Hematopoietic multipotent progenitor cell treated with erythropoietin and hydrocortisone succinate and interleukin-3 and kit ligand, for 8 days (in vitro differentiated cells): ENCODE measurements around the gene GPR119.
"Not testable (repeated sequence)": the region's sequence is repeated elsewhere in the genome, so short reads cannot be mapped to it uniquely, and the experiment has no call there.

ENCODE experiments used
- DNase-seq: peaks from one replicate; pipeline ENCODE4 v3.0.0-alpha.2; 2015

The GPR119 gene

DNA sequence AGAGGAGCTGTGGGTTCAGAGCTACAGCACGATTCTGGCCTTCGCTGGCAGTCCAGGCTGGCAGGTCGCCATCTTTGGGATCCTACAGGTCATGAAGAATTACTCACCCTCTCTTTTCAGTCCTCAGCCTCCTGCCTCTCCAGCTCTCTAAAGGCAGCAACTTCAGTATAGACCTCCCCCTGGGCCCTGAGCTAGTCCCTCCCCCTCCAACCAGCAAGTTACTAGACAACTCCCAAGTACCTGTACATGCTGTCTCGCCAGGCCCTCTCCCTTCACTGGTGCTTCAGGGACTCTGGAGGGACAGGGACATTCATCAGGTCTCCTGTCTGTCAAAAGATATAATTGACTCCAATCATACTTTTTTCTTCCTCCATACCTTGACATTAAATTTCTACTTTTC is at the start of gene GPR119:
TSS of gene GPR119 (minus strand) at position 155 of the 400 bp plus-strand sequence. CDS start 227 bp downstream, outside the sequence.
- no peak for DNase-seq

DNA sequence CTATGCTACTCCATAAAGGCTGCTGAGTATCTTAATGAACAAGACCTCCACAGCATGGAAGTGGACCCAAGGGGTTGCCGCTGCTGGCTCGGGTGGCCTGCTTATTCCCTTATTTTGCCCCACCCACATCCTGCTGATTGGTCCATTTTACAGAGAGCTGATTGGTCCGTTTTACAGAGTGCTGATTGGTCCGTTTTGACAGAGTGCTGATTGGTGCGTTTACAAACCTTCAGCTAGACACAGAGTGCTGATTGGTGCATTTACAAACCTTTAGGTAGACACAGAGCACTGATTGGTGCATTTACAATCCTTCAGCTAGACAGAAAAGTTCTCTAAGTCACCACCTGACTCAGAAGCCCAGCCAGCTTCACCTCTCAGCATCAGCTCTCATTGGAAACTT is 43.8 kb upstream of the GPR119 start:
- DNase-seq = not testable (repeated sequence)

DNA sequence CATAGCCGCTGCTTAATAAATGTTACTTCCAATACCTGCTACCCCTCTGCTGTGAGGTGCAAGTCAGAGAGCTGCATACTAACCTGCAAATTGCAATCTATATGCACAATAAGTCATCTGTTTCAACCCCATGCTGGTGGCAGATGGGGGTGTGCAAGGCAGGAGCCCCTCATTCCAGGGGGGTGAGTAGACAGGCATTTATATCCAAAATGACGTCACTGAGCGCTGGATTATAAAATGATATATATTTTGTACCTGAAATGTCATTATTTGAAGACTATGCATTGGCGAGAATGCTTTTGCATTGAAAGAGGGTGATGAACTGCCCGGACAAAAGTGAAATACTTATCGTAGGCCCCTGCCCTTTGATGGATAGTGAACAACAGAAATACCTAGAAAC is 41.1 kb upstream of the GPR119 start:
- DNase-seq = no peak

DNA sequence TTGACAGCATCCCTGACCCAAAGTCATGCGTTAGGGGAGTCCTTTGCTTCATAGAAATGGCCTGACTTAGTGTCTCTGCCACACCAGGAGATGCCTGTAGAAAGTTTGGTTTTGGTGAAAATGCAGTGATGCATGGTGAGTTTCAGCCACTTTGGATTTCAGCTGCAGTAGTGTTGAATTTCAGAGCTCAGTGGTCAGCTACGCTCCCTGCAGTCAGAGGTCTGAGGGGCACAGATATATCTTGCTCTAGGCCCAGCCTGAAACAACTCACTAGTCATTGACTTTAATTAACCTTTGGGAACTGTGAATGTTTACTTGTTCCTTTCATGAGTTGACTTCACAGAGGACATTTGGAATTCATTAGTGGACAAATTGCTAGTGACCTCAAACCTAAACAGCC is 33.8 kb upstream of the GPR119 start:
- no peak for DNase-seq

DNA sequence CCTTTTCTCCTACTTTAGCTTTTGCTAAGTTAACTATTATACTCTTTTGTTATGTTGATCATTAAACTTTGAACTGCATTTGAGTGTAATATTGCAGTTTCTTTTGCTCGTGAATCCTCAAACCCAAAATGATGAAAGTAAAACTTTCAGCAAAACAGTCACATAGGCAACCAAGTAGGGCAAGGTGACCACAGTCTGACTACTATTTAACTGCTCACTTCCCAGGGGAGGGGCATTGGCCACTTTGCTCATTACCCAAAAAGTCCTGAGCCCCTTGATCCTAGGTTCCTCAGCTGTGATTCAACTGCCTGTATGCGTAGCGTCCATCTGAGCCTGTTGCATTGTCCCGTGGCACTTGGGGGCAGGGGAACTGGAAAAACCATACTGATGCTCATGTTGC is 33.3 kb upstream of the GPR119 start:
- DNase-seq = no peak

DNA sequence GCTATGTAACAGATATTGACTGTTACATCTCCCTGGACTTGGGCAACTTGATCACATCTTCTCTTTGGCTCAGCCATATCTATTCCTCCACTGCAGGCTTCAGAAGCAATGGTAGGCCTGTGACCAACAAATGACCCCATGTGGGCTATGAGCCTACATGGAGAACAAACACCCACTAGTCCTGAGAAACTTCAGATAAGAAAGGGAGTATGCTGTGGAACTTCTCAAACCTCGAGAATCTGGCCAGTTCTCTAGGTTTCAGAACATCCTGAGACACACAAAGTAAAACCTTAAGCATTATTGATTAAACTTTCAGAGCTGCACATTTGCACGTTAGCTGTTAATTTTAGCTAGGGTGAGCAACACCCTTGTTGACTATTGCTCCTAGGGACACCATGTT is 32.6 kb upstream of the GPR119 start:
- DNase-seq = no peak

DNA sequence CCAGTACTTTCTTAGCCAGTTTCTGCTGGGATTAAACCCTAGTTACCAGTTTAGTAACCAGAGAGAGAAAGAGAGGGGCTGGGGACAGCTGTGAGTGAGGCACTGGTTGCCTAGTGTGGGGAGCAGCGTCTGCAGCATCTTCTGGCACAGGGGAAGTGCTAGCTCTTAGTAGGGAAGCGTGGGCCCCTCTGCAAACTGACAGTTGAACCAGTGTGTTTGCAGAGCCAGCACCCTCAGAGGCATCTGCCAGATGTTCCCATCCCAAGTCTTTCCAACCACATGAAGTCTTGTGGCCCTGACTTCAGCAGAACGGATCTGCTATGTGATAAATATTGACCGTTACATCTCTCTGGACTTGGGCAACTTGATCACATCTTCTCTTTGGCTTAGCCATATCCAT is 31.3 kb upstream of the GPR119 start:
- DNase-seq = no peak

DNA sequence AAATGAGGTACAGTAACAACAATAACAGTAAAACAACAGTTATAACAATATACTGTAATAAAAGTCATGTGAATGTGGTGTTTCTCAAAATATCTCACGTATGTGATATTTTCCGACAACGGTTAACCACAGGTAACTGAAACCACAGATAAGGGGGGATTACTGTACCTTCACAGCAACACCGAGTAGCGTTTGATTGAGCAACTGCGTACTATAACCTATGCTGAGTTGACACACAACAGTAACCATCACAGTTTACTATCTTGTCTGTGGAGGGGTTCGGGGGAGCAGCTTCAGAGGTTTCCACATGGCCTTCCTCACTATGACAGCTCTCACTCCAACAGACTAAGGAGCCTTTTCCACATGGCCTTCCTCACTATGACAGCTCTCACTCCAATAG is 29.7 kb upstream of the GPR119 start:
- no peak for DNase-seq

DNA sequence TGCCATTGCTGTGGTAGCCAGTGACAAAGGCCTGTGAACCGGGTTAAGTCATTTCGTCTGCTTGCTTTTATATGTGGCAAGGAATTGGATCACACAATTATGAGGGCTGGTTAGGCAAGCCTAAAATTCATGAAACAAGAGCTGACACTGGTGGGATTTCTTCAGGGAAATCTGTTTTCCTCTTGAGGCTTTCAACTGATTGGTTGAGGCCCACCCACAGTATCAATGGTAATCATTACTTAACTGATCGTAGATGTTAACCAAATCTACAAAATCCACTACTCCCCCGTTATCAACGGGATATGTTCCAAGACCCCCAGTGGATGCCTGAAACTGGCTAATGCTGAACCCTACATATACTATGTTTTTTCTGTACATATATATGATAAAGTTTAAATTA is 29.3 kb upstream of the GPR119 start:
- no peak for DNase-seq

DNA sequence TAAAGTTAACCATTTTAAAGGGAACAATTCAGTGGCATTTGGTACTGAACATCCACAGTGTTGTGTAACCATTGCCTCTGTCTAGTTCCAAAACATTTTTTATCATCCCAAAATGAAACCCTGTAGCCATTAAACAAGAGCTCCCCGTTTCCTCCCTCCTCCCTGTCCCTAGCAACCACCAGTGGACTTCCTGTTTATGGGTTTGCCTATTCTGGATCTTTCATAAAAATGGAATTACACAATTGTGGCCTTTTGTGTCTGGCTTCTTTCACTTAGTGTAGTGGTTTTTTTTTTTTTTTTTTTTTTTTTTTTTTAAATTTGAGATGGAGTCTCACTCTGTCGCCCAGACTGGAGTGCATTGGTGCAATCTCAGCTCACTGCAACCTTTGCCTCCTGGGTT is 27.9 kb upstream of the GPR119 start:
- no peak for DNase-seq

DNA sequence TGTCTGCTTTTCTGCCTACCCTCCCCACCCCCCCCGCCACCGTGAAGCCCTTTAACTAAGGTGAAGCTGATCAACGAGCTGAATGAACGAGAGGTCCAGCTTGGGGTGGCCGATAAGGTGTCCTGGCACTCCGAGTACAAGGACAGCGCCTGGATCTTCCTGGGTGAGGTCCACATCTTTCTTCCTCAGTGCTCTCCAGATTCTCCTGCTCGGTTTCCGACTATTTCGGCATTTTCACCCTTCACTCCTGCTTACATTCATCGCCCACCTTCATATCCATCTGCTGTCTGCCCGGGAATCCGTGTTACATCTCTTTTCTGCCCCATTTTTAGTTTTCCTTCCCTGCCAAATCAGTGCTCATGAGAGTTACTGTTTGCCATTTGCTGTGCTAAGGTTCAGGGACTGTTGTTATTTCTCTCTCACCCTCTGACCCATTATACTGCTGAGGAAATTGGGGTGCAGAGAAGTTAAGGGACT is 16.8 kb upstream of the GPR119 start:
- no peak for DNase-seq

DNA sequence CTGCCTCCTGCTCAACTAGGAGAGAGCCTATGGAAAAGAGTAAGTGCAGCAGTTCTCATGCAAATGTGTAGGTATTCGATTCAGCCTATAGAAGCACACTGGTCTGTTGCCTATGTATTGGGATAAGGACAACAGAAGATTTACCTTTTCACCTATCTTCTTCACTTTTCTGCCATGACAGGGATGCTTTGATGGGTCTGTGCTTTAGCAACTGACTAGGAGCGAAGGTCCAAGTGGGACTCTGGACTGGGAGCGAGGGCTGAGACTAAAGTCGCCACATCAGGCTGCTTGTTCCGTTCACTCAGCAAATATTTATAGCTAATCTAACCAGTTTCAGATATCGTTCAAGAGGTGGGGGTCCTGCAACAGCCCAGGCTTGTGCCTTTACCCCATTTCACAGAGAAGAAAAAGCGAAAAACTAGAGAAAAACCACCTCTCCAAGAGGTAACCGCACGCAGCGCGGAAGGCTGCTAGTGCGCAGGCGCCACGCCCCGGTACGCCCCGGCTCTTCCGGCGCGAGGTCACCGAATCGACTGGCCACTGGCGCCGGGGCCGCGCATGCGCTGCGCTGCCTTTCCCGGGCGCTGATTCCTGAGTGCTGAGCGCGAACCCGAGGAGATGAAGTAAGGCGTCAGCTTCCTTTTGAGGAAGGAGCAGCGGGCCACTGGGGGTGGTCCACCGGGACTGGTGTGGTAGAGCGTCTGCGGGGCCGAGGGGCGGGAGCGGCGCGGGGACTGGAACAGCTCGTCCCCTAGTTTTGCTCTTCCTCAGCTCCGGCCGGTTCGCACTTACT is 16.1 kb upstream of the GPR119 start, which contains the start of gene RBMX2:
TSS of gene RBMX2 (plus strand) at position 573 of the 793 bp plus-strand sequence. CDS start at position 619, 46 bp downstream.
- peak; percentile 76 for DNase-seq

DNA sequence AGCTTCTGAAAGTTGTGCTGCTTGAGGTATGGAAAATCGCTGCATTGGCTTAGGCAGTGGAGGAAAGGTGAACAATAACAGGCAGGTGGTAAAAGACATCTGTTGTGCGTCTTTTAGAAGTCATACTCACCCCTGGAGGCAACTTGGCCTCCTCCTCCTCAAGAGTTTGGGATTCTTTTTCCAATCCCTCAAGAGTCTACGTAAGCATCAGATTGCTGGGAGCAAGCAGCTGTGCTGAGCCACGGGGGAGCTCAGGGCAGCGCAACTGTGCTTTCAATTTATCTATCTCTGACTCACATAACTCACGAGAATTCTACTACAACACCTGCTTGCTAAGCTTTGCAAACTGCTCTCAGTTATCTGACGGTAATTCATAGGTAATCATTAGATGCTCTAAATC is 9.9 kb upstream of the GPR119 start:
- DNase-seq = no peak

DNA sequence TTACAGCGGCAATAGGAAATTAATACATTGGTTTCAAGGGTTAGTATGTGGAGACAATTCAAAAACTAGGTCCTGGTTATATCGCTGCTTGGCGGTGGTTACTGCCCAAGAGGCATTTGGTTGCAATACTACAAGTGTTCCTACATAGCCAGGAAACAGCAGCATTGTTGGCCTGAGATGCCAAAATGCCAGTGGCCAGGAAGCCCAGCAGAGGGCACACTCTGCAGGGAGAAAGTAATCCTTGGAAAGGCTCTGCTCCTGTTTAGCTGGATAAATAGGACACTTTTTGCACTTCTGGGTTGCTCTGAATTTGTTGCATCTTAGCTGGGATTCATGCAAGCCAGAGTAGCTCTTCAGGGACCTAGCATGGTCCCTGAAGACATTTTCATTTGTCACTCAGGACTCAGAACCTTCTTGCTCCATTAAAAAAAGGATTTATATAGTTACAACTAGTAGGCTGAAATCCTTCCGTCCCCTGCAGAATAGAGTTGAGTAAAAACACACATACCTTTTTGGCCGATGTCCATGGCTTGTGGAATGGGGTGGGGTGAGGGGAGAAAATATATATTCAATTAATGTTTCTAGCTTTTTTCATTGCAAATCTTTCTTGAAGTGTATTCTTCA is 8.1 kb upstream of the GPR119 start:
- DNase-seq = peak; percentile 18

DNA sequence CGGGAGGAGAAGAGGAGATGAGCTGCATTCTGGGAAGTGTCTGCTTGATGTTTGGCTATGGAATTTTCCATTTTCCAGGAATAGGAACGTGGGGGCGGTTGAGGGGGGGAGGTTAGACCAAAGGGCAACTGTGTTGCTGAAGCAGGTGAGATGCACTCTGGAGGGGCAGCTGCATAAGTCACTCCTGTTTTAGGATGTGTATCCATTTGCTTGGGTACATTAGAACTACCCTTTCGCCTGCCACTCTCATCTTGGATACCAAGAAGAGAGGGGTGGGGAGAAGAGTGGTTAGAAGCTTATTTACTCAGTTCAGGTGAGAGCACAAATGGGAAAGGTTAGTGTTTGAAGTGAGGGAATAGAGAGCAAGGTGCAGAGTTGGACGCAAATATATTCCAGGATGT is 934 bp upstream of the GPR119 start:
- DNase-seq = no peak

DNA sequence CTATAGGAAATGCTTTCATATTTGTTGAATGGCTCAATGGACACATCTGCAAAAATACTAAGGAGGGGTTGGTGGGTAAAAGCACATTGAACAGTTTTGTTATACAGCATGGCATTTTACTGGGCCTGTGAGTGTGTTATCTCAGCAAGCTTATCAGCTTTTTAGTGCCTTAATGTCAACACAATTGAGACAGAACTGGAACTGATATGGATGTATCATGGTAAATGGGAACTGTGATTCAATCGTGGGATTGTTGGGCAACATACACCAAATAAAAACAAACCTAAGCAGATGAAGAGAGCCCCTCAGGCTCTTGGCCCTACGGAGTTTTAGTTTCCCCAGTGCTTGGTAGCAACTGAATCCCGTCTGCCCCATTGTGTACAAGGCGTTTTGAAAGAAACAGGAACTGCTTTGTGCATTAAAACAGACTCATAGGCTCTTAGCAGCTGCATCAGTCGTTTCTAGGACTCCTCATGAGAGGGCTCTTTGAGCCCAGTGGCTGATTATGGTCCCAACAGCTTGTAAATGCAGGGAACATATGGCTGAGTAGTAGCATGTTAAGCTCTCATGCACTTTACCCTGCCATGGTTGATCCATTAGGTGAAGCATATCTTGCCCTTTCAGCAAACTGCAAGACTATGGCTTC is 7.3 kb downstream of the GPR119 start:
- no peak for DNase-seq

DNA sequence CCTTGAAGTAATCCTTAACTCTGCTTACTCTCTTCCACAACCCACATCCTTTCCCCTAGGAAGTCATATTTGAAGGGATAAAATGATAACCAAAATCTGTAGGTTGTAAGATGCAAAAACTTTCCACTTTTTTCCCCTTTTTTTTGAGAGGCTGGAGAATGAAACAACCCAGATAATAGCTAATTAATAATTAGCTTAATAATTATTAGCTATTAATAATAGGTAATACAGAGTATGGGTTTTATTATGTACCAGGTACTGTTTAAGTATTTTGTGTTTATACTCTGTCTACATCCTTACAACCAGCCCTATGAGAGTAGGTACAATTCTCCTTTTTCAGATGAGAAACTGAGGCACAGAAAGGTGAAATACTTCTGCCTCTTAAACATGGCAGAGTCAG is 9.4 kb downstream of the GPR119 start:
- DNase-seq = no peak

DNA sequence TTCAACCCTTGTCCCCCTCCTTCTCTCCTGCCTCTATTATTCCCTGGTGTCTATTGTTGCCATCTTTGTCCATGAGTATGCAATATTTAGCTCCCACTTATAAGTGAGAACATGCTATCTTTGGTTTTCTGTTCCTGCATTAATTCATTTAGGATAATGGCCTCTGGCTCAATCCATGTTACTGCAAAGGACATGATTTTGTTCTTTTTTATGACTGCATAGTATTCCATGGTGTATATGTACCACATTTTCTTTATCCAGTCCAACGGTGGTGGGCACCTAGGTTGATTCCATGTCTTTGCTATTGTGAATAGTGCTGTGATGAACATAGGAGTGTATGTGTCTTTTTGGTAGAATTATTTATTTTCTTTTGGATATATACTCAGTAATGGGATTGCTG is 33.4 kb downstream of the GPR119 start:
- not testable (repeated sequence) for DNase-seq

DNA sequence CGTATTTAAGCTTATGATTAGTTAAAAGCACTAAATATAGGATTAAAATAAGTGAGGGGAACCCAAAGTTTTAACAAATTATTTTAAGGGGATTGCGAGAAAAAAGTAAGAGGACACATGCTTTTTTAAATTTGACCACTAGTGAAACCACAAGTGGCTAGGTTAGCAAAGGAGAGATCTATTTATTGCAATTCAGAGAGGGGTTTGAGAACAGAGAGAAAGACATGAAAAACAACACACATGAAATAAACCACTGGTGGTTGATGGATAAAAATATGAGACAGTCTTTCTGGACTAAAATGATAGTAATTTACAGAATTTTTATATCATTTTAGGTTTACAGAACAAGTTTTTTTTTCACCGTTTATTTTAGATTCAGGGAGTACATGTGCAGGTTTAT is 33.9 kb downstream of the GPR119 start:
- no peak for DNase-seq

DNA sequence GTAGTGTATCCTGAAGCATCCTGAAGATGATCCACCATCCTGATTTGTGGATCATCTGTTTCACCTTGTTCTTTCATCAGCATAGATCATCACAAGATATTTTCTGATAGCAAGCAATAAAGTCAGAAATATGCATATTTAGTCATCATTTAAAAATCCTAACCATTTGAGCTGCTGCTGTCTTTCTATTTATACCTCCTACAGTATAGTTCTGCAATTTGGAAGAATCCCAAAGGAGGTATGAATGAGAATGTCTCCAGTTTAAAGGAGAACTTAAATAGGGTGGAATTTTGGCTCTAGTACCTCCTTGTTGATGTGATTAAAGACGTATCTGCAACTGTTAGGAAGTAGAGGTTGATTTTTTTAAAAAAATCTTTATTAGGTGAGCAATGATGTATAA is 38.2 kb downstream of the GPR119 start:
- DNase-seq = no peak

DNA sequence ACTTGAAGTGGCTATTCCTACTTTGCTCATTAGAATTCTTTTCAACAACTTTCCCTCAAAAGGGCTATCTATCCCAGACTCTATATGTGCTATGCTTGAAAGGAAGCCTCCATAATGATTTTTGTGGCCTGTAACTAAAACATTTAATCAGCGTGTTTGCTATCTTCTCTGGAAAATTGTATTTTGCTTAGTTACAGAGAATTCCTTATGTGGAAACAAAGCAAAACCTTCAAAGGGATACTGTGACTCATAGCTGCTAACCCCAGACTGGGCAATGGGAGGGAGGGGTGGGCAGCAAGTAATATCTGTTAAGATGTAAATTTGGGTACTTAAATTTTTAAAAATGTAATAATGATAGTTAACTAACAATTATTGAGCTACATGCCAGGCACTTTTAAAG is 42.1 kb downstream of the GPR119 start:
- DNase-seq = no peak

DNA sequence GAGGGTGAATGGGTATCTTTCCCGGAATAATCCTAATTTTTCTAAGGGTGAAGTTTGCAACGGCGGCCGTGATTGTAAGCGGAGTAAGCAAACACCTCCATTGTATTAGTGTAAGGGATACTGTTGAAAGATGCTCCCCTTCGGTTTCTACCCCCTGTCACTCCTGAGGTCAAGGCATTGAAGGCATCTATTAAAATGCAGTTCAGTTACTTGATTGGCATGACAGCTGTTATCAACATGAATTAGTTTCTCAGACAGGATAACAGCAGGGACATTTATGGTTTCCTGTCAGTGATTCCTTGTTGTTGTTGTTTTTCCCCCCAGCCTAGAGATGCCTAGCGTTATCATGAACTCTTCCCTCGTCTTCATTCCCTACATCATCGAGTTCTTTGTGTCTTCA is 45.2 kb downstream of the GPR119 start:
- DNase-seq = no peak

DNA sequence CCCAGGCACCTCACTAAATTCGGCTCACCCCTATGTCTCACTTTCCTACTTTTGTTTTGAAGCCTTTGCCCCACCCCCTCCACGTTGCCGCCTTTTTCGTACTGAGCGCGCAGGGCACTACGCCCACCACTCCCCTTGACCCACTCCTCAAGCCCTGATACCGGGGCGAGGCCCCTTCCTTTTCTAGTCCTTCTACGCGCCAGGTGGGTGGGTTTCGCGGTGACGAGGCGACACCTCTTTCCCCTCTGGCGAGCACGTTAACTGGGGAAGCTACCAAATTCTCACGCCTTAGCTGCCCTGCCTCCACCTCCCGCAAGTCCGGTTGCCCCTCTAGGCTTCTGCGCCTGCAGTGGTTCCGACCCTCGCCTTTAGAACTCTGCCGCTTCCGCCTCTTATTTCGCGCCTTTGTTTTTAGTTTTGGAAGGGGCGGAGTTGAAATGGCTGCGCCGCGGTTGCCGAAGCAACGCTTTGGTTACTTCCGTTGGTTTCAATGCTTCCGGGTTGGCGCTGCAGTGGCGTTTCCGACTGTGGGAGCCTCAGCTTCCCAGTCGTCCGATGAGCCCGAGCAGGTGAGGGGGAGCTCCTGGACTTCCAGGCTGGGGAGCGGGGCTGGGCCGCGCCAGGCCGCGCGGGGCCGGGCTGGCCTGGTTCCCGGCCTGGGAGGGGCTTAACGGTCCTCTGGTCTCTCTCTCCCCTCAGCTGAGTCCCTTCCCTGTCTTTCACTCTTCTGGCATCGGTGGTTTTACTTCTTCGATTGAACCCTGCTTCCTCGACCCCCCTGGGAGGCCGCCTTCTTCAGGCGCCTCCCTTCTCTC is 45.9 kb downstream of the GPR119 start, which contains the start of gene SLC25A14:
TSS of gene SLC25A14 (plus strand) at position 512 of the 815 bp plus-strand sequence. CDS start 360 bp downstream, outside the sequence.
- DNase-seq = peak; percentile 80
